Islet of Langerhans (tissue), 1 donor: ENCODE results near the gene NDST1.

Source experiments
- FAIRE-seq: peaks from one replicate; lab custom pipeline; 2011; peaks lifted over from hg19 to GRCh38; lab: Jason Lieb, UNC

The NDST1 gene

DNA sequence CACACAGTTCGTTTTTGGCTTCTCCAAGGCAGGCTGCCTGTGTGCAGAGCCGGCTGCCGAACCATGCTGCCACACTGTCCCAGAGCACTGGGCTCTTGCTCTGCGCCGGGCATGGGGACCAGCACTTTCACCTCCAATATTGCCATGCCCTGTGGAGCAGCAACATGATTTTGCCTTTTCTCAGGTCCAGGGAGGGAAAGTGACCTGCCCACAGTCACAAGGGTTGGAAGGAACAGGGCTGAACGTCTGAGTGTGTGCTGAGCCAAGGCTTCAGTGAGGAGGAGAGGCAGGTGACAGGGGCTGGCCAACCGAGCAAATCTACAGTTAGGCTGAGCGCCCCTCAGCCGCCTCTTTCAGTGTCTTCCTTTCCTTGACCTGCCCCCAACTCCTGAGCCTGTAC is 98.5 kb downstream of the NDST1 start:
- FAIRE-seq, result no peak

DNA sequence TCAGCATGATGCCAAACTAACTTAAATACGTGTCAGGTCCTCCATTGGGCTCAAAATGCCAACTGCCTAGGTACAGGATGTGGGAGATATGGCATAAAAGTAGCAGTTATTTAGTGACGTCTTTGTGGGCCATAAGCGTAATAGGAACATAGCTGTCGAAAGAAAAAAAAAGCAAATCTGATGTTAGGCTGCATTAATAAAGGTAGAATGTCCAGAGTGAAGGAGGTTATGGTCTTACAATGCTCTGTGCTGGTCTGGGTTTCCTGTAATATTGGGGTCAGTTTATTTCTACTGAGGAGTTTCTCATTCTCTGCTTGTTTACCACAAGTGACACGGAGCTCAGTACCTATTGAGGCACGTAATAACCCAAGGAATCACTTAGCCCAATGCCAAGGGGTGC is 99.2 kb downstream of the NDST1 start:
- no peak for FAIRE-seq
